Immature natural killer cell (primary cell): Measurements from ENCODE around the gene EHD4. TPM values are rescaled to one million over a fixed set of nuclear protein-coding genes. Genes with fewer than 3 reads are reported as not detected.

Source experiments
- DNase-seq, 3 donors: peaks; one replicate each; pipeline ENCODE4 v3.0.0; 2022; ENCODE audit warnings: mixed read lengths in 1 of 3
- H3K27ac Mint-ChIP-seq, 6 donors: one replicate each; pipeline ENCODE4 v1.8.0; 2020; ENCODE audit warnings: mixed read lengths in 6 of 6, mild to moderate bottlenecking in 5 of 6, inconsistent platforms in 4 of 6, moderate library complexity in 3 of 6
- H3K27me3 Mint-ChIP-seq, 3 donors: one replicate each; pipeline ENCODE4 v1.8.0; 2020 to 2021; ENCODE audit warnings: low read depth in 3 of 3, mild to moderate bottlenecking in 3 of 3, mixed read lengths in 3 of 3, moderate library complexity in 3 of 3, inconsistent platforms in 1 of 3
- H3K36me3 Mint-ChIP-seq, 3 donors: one replicate each; pipeline ENCODE4 v1.8.0; 2020; ENCODE audit warnings: mixed read lengths in 3 of 3, inconsistent platforms in 2 of 3, mild to moderate bottlenecking in 2 of 3
- H3K4me1 Mint-ChIP-seq, 2 donors: one replicate each; pipeline ENCODE4 v1.8.0; 2020; ENCODE audit warnings: inconsistent platforms in 2 of 2, mild to moderate bottlenecking in 2 of 2, mixed read lengths in 2 of 2, moderate library complexity in 1 of 2
- H3K4me3 Mint-ChIP-seq, 5 donors: one replicate each; pipeline ENCODE4 v1.8.0; 2020; ENCODE audit warnings: mild to moderate bottlenecking in 5 of 5, mixed read lengths in 5 of 5, inconsistent platforms in 3 of 5, moderate library complexity in 3 of 5
- H3K9me3 Mint-ChIP-seq, 6 donors: one replicate each; pipeline ENCODE4 v1.8.0; 2020; ENCODE audit warnings: mild to moderate bottlenecking in 6 of 6, mixed read lengths in 6 of 6, inconsistent platforms in 4 of 6, moderate library complexity in 3 of 6
- polyA plus RNA-seq, 3 donors: library from polyadenylated mRNA; unstranded; fragments of 300-500 nt; fragmentation: Illumina TruSeq; gene quantifications; one replicate each; pipeline ENCODE4 v1.2.3, GENCODE V29; 2021

Gene EHD4
- polyA plus RNA-seq, 3 donors from 2014 or later: 5.3 to 7.3 (median 7.0) TPM

DNA sequence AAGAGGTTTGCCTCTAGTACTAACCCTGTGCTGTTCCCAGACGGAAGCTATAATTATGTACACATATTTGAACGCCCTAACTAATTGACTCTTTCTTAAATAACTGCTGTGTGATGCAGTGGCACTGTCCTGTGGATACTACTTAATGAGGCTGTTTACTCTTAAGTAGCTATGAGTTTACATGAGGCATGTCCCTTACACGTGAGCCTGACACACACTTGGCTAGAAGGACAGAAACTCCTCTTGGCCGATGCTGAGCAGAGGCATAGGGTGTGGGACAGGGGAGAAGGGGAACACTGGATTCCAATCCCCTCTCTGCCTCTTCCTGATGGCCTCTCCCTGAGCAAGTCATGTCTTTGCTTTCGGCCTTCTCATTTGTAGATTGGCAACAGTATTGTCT lies 21.9 kb downstream of the EHD4 start:
- H3K27ac Mint-ChIP-seq: no peak overlapping the region
- DNase-seq: no peak
- H3K9me3 Mint-ChIP-seq: no peaks in the 10 kb centered on the region
- peaks cover 9 to 16% (median 9%) of the 10 kb centered on the region in 3 donors for H3K36me3 Mint-ChIP-seq
- H3K4me3 Mint-ChIP-seq: no peak overlapping the region
- peaks cover 0 to 1% (median 0%) of the 10 kb centered on the region in 3 donors for H3K27me3 Mint-ChIP-seq
- no peaks in the 10 kb centered on the region for H3K4me1 Mint-ChIP-seq

DNA sequence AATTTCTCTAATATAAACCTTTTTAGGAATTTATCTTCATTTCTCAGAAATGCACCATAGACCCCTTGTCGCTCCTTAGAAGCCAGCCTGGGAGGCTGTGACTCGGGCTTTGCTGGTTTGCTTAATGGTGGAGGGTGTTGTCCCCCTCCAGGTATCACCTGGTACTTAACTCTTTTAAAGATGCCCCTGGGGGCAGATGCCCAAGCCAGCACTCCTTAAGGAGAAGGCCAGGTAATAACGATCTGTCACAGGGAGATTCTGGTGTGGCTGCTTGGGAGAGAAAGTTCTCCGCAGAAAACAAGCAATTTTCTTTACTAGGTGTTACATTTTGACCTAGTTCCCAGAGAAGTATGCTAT lies 22.3 kb downstream of the EHD4 start:
- H3K36me3 Mint-ChIP-seq: peaks cover 9 to 16% (median 9%) of the 10 kb centered on the region in 3 donors
- peaks cover 0 to 3% (median 3%) of the 10 kb centered on the region in 3 donors for H3K27me3 Mint-ChIP-seq
- H3K4me1 Mint-ChIP-seq: no peaks in the 10 kb centered on the region
- H3K9me3 Mint-ChIP-seq: no peaks in the 10 kb centered on the region
- no peak overlapping the region for H3K27ac Mint-ChIP-seq
- DNase-seq: no peak
- H3K4me3 Mint-ChIP-seq: no peak overlapping the region

GRCh38 chr15:41949401-41950126 lies 22.8 kb downstream of the EHD4 start:
- Mint-ChIP-seq H3K4me1 (no peaks in the 10 kb centered on the region), H3K27ac (peak overlapping the region in 1 of 6 donors; percentile 10), H3K27me3 (peaks cover 2 to 3% (median 3%) of the 10 kb centered on the region in 3 donors), H3K36me3 (peaks cover 9 to 16% (median 9%) of the 10 kb centered on the region in 3 donors), H3K4me3 (no peak overlapping the region), H3K9me3 (no peaks in the 10 kb centered on the region)
- DNase-seq: no peak

GRCh38 chr15:41948490-41948889 lies 23.9 kb downstream of the EHD4 start:
- H3K9me3 Mint-ChIP-seq: no peaks in the 10 kb centered on the region
- DNase-seq: no peak
- no peak overlapping the region for H3K4me3 Mint-ChIP-seq
- no peaks in the 10 kb centered on the region for H3K4me1 Mint-ChIP-seq
- H3K36me3 Mint-ChIP-seq: peaks cover 7 to 12% (median 9%) of the 10 kb centered on the region in 3 donors
- H3K27me3 Mint-ChIP-seq: peaks cover 2 to 4% (median 3%) of the 10 kb centered on the region in 3 donors
- no peak overlapping the region for H3K27ac Mint-ChIP-seq

GRCh38 chr15:41946970-41947369 lies 25.4 kb downstream of the EHD4 start:
- DNase-seq: no peak
- Mint-ChIP-seq H3K27ac (peak overlapping the region in 1 of 6 donors; percentile 26), H3K36me3 (peaks cover 0 to 10% (median 6%) of the 10 kb centered on the region in 3 donors), H3K9me3 (no peaks in the 10 kb centered on the region), H3K4me3 (no peak overlapping the region), H3K27me3 (peaks cover 2 to 4% (median 3%) of the 10 kb centered on the region in 3 donors), H3K4me1 (no peaks in the 10 kb centered on the region)

DNA sequence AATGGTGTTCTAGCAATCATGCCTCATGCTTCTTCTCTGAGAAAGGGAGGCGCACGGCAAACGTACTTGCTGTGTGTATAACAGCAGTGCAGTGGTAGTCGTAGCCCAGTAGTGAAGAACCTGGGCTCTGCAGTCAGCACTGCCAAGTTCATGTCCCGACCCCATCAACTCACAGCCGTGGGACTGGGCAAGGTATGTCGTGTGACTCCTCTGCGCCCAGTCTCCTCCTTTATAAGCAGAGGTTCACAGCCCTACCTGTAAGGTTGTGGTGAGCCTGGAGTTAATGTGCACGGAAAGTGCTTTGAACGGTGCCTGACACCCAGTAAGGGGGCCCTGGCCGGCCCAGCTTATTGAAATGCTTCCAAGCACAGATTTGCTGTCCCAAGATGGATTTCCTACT lies 26.6 kb downstream of the EHD4 start:
- no peaks in the 10 kb centered on the region for H3K9me3 Mint-ChIP-seq
- H3K27ac Mint-ChIP-seq: no peak overlapping the region
- peaks cover 3 to 10% (median 6%) of the 10 kb centered on the region in 3 donors for H3K36me3 Mint-ChIP-seq

GRCh38 chr15:41945221-41945620 lies 27.1 kb downstream of the EHD4 start:
- Mint-ChIP-seq H3K9me3 (no peaks in the 10 kb centered on the region), H3K4me3 (no peak overlapping the region), H3K27ac (no peak overlapping the region), H3K36me3 (peaks cover 1 to 6% (median 3%) of the 10 kb centered on the region in 3 donors), H3K4me1 (peaks cover 0 to 5% of the 10 kb centered on the region in 2 donors), H3K27me3 (peaks cover 3 to 5% (median 4%) of the 10 kb centered on the region in 3 donors)
- DNase-seq: no peak

More for the DNA sequence above, 26.6 kb downstream of the EHD4 start:
- DNase-seq: no peak
- Mint-ChIP-seq H3K4me1 (no peaks in the 10 kb centered on the region), H3K27me3 (peaks cover 2 to 4% (median 3%) of the 10 kb centered on the region in 3 donors), H3K4me3 (no peak overlapping the region)

DNA sequence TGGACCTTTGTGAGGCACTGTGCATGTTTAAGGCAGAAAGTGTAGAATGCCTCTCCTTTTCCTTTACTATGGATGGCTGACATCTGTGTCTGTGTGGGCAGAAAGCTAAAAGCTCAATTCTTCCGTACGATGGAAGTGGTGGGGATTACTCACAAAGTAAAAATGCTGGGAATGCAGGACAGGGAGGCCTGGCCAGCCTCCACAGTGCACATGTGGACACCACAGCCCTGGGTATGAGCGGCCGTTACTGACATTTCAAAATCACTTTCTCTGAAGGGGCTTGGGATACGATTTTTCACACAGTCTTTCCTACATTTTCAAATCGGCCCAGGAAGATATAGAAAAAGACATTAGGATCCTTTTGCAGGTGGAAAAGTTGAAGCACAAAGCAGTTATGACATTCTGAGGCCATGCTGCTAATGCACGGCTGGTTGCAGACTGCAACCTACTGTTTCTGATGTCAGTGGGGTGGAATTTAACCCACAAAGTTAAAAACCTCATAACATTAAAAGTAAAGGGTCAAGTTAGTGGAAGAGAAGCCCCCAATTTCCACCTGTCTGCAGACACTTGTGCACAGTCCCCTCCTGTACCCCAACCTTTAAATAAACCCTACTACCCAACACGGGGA lies 27.9 kb downstream of the EHD4 start:
- Mint-ChIP-seq H3K4me1 (peaks cover 0 to 5% of the 10 kb centered on the region in 2 donors), H3K36me3 (peaks cover 0 to 5% (median 3%) of the 10 kb centered on the region in 3 donors), H3K27me3 (peaks cover 3 to 6% (median 4%) of the 10 kb centered on the region in 3 donors), H3K9me3 (no peaks in the 10 kb centered on the region), H3K27ac (no peak overlapping the region), H3K4me3 (no peak overlapping the region)
- DNase-seq: no peak

DNA sequence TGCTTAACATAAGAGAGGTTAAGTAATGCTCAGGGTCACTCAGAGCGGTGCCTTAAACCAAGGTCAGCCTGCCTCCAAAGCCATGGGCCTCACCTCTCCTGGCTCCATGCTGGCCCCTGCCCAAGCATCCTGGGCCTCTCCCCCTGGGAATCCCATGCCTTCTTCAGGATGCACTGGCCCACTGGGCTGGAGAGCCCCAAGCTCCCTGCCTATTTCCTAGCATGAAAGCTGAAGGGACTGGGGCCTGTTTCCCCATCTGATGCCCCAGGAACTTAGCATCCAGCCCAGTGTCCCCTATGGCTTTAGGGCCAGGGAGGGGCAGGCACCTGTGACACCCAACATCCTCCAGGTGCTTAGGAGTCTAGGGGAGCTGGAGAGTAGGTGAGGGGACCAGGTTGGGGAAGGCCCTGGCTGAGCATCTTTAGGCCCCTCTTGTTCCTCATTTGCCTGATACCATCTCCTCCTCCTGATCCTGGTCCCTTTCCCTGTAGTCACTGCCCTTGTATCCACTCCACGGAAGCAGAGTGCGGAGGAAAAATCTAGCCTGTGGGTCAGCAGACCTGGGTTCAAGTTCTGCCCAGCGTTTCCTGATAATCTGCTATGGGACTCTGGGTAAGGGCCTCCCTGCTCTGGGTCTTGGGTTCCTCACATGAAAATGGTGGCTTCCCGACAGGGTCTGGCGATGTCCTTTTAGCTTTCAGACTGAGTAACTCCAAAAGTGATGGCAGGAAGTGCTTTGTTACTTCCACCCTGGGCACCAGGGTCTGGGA lies 28.6 kb downstream of the EHD4 start:
- H3K4me1 Mint-ChIP-seq: peaks cover 0 to 5% of the 10 kb centered on the region in 2 donors
- DNase-seq: no peak
- H3K9me3 Mint-ChIP-seq: no peaks in the 10 kb centered on the region
- peaks cover 3 to 6% (median 4%) of the 10 kb centered on the region in 3 donors for H3K27me3 Mint-ChIP-seq
- H3K27ac Mint-ChIP-seq: no peak overlapping the region
- peaks cover 0 to 5% (median 3%) of the 10 kb centered on the region in 3 donors for H3K36me3 Mint-ChIP-seq
- no peak overlapping the region for H3K4me3 Mint-ChIP-seq

- peak overlapping the region in 3 of 6 donors; percentile 46 to 74 (median 48) for H3K27ac Mint-ChIP-seq
- H3K4me3 Mint-ChIP-seq: no peak overlapping the region
- DNase-seq: no peak
- H3K36me3 Mint-ChIP-seq: peaks cover 0 to 5% (median 3%) of the 10 kb centered on the region in 3 donors
- peaks cover 4 to 10% of the 10 kb centered on the region in 2 donors for H3K4me1 Mint-ChIP-seq
- H3K9me3 Mint-ChIP-seq: no peaks in the 10 kb centered on the region
- peaks cover 3 to 6% (median 4%) of the 10 kb centered on the region in 3 donors for H3K27me3 Mint-ChIP-seq
These were observed 29.5 kb downstream of the EHD4 start for GRCh38 chr15:41942886-41943285.

DNA sequence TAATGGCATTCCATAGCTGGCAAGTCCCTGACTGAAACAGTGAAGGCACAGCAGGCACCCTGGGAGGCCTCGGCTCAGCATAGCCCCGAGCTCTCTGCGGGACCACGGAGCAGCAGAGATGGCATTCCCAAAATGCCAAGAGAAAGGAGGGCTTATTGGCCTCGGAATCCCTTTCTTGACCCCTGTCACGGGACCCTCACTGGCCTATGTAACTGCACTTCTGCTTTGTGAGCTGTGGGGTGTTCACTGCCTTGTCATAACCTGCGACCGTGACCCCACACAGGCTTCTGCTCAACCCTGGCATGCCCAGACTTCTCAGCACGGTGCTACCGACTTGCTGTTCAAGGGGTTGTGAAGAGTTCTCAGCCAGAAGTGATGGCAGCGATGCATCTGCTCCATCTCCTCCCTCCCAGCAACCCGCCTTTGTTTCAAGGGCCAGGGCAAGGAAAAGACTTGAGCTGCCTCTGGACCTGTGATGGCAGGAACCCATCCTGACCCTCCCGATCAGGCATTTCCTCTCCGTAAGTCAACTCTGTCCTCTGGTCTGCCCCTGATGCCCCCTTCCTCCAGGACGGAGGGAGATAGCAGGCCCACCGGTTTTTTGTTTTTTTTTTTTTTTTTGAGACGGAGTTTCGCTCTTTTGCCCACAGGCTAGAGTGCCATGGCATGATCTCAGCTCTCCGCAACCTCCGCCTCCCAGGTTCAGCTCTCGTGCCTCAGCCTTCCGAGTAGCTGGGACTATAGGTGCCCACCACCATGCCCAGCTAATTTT lies 30.5 kb downstream of the EHD4 start:
- no peaks in the 10 kb centered on the region for H3K9me3 Mint-ChIP-seq
- peaks cover 4 to 11% (median 5%) of the 10 kb centered on the region in 3 donors for H3K27me3 Mint-ChIP-seq

DNA sequence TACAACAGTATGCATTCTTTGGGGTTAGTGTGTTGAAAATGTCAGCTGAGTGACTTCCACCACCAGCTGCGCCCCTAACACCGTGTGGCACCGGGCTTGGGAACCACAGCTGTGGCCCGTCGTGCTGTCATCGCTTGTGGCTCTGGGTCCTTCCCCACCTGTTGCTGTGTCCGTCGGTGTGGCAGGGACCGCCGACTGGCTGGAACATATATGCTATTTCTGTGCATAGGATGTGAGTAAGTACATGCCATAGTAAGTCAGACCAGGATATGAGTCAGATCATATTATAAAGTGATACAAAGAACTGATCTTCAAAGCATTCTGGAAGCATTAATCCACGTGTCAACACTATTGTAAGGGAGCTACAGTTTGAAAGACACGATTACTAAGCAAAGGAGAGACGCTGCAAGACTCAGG lies 31.9 kb downstream of the EHD4 start:
- peak; percentile 12 to 70 (median 17) for DNase-seq
- Mint-ChIP-seq H3K36me3 (peaks cover 0 to 5% (median 3%) of the 10 kb centered on the region in 3 donors), H3K9me3 (no peaks in the 10 kb centered on the region), H3K27me3 (peaks cover 4 to 22% (median 8%) of the 10 kb centered on the region in 3 donors), H3K27ac (peak overlapping the region in 5 of 6 donors; percentile 70 to 87 (median 84)), H3K4me1 (peaks cover 29 to 34% of the 10 kb centered on the region in 2 donors), H3K4me3 (peak overlapping the region in 2 of 5 donors; percentile 12 to 23)

More for the DNA sequence above, 30.5 kb downstream of the EHD4 start:
- H3K4me3 Mint-ChIP-seq: no peak overlapping the region
- peaks cover 15 to 20% of the 10 kb centered on the region in 2 donors for H3K4me1 Mint-ChIP-seq
- H3K27ac Mint-ChIP-seq: peak overlapping the region in 2 of 6 donors; percentile 48 to 74
- DNase-seq: no peak
- peaks cover 0 to 5% (median 3%) of the 10 kb centered on the region in 3 donors for H3K36me3 Mint-ChIP-seq

- peak overlapping the region in 1 of 5 donors; percentile 23 for H3K4me3 Mint-ChIP-seq
- H3K4me1 Mint-ChIP-seq: peaks cover 33 to 39% of the 10 kb centered on the region in 2 donors
- H3K9me3 Mint-ChIP-seq: no peaks in the 10 kb centered on the region
- no peak for DNase-seq
- H3K27ac Mint-ChIP-seq: peak overlapping the region in 5 of 6 donors; percentile 70 to 87 (median 84)
- peaks cover 0 to 5% (median 3%) of the 10 kb centered on the region in 3 donors for H3K36me3 Mint-ChIP-seq
- H3K27me3 Mint-ChIP-seq: peaks cover 3 to 24% (median 7%) of the 10 kb centered on the region in 3 donors
These were observed 32.4 kb downstream of the EHD4 start for GRCh38 chr15:41939986-41940385.
